Common myeloid progenitor, CD34-positive (primary cell): ENCODE measurements around the gene IGF1R.

Source experiments
- CTCF ChIA-PET: fragments of 350-600 bp; sonication (Branson Sonifier 250); formaldehyde crosslinking; loops from one replicate; lab custom pipeline; 2021; ENCODE audit warnings: antibody characterized with exemption; lab: Charles Lee
- POLR2A ChIA-PET: fragments of 350-600 bp; sonication (Branson Sonifier 250); formaldehyde crosslinking; loops from one replicate; lab custom pipeline; 2021; ENCODE audit warnings: antibody characterized with exemption; lab: Charles Lee
- DNase-seq, 3 donors: peaks; one replicate each; pipeline versions ENCODE4 v3.0.0 to v3.0.0-alpha.2; 2013
- H3K27ac ChIP-seq, 2 experiments: 1 replicate in 1 of 2; 2 replicates in 1 of 2; pipeline ENCODE4 v1.7.0; 2013; ENCODE audit warnings: inconsistent platforms in 2 of 2, low read length in 2 of 2, mild to moderate bottlenecking in 2 of 2, low read depth in 1 of 2, moderate library complexity in 1 of 2; ENCODE audit not compliant: severe bottlenecking in 2 of 2, insufficient read depth in 1 of 2, poor library complexity in 1 of 2
- H3K27me3 ChIP-seq, 5 experiments: replicated peaks in 2 of 5; 1 replicate in 3 of 5; 2 replicates in 2 of 5; pipeline versions ENCODE4 v1.6.1 to v1.7.0; 2013; ENCODE audit warnings: low read length in 4 of 5, mild to moderate bottlenecking in 2 of 5, moderate library complexity in 2 of 5, inconsistent platforms in 1 of 5; ENCODE audit not compliant: insufficient read depth in 5 of 5, control insufficient read depth in 4 of 5
- H3K36me3 ChIP-seq, 4 experiments: 1 replicate in 2 of 4; 2 replicates in 2 of 4; pipeline versions ENCODE4 v1.6.1 to v1.7.0; 2013; ENCODE audit warnings: low read length in 3 of 4, control low read depth in 1 of 4, mild to moderate bottlenecking in 1 of 4; ENCODE audit not compliant: control insufficient read depth in 4 of 4, insufficient read depth in 4 of 4
- H3K4me1 ChIP-seq, 4 experiments: 1 replicate in 3 of 4; 2 replicates in 1 of 4; pipeline versions ENCODE4 v1.6.1 to v1.7.1; 2013; ENCODE audit warnings: low read length in 3 of 4, mild to moderate bottlenecking in 3 of 4, control low read depth in 1 of 4, inconsistent platforms in 1 of 4, moderate library complexity in 1 of 4; ENCODE audit not compliant: control insufficient read depth in 4 of 4, insufficient read depth in 4 of 4; ENCODE audit errors: control extremely low read depth in 1 of 4
- H3K4me3 ChIP-seq, 7 experiments: 1 replicate in 4 of 7; 2 replicates in 3 of 7; pipeline versions ENCODE4 v1.5.1 to v1.7.0; 2013; ENCODE audit warnings: mild to moderate bottlenecking in 7 of 7, low read length in 6 of 7, moderate library complexity in 6 of 7, inconsistent platforms in 2 of 7, low read depth in 2 of 7, control low read depth in 1 of 7; ENCODE audit not compliant: insufficient read depth in 4 of 7, control insufficient read depth in 1 of 7; ENCODE audit errors: extremely low read depth in 1 of 7
- H3K9me3 ChIP-seq, 5 experiments: 1 replicate in 4 of 5; 2 replicates in 1 of 5; pipeline versions ENCODE4 v1.6.1 to v1.7.1; 2013; ENCODE audit warnings: low read length in 4 of 5, mild to moderate bottlenecking in 2 of 5, inconsistent platforms in 1 of 5, low read depth in 1 of 5, moderate library complexity in 1 of 5; ENCODE audit not compliant: control insufficient read depth in 4 of 5, insufficient read depth in 2 of 5; ENCODE audit errors: control extremely low read depth in 1 of 5
- WGBS: methylation state at CpG from one replicate; pipeline ENCODE4 v1.1.5; 2013; ENCODE audit not compliant: insufficient coverage; 5-methylcytosine and 5-hydroxymethylcytosine counted together

The IGF1R gene

GRCh38 chr15:98927022-98927421, 278.7 kb downstream of the IGF1R start:
- Histone ChIP-seq H3K27ac (no peak overlapping the region), H3K27me3 (no peaks in the 10 kb centered on the region), H3K4me1 (no peaks in the 10 kb centered on the region), H3K9me3 (no peaks in the 10 kb centered on the region), H3K36me3 (peaks cover 13 to 77% (median 46%) of the 10 kb centered on the region in 4 experiments), H3K4me3 (no peak overlapping the region)
- CTCF ChIA-PET, result interaction anchor here (1.7 kb wide), 1 partner anchor 10 kb away, joined by 3 read pairs; no protein-coding TSS in a partner anchor
- POLR2A ChIA-PET, result no interaction called here
- 97% methylated on average over 3 of the region's 3 CpGs for WGBS
- DNase-seq, result no peak

- Histone ChIP-seq H3K27ac (no peak overlapping the region), H3K27me3 (no peaks in the 10 kb centered on the region), H3K9me3 (no peaks in the 10 kb centered on the region), H3K4me3 (no peak overlapping the region), H3K4me1 (no peaks in the 10 kb centered on the region), H3K36me3 (peaks cover 15 to 74% (median 38%) of the 10 kb centered on the region in 4 experiments)
- DNase-seq, result no peak
- POLR2A ChIA-PET, result no interaction called here
- CTCF ChIA-PET, result interaction anchor here (1.7 kb wide), 1 partner anchor 9 kb away, joined by 3 read pairs; no protein-coding TSS in a partner anchor
- WGBS, result 100% methylated on average over 2 of the region's 2 CpGs
These were observed 279.7 kb downstream of the IGF1R start for GRCh38 chr15:98927996-98928395.

DNA sequence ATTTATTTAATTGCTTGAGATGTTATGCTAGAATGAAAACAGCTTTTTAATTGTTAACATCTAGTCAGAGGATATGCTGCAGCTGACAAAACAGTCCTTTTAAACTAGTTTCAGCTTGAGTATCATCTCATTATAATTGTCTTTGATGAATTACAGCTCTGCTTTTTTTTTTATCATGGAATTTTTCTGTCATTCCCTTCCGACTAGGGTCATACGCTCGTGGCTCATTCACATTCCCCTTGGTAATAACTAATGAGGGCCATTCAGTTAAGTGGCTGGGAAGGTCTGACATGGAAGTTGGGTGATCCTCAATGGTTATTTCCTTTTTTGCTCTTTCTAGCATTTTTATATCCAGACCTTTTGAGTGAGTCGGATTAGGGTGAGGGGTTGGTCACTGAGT, 282.2 kb downstream of the IGF1R start:
- DNase-seq, result no peak
- no peak overlapping the region for H3K27ac ChIP-seq
- WGBS, result no CpG with 5 or more reads among the region's 4 CpGs
- no peaks in the 10 kb centered on the region for H3K27me3 ChIP-seq
- CTCF ChIA-PET, result no interaction called here
- no peak overlapping the region for H3K4me3 ChIP-seq
- POLR2A ChIA-PET, result no interaction called here
- no peaks in the 10 kb centered on the region for H3K4me1 ChIP-seq
- no peaks in the 10 kb centered on the region for H3K9me3 ChIP-seq
- H3K36me3 ChIP-seq, result peaks cover 16 to 65% (median 39%) of the 10 kb centered on the region in 4 experiments

DNA sequence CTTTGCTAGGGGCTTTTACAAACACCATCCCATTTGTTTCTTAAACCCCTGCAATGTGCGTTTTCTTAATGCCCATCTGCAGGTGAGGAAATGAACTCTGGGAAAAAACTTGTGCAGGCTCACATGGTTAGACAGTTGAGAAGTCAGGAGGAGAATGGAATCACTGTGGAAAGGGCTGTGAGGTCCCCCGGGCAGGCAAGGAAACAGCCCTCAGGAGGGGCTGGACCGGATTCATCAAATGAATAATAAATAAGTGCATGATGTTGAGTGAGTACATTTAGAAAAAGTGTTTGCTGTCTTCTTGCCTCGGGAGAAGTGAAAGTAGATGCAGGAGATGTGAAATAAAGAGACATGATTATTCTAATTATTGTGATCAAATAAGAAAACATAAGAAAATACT, 282.7 kb downstream of the IGF1R start:
- Histone ChIP-seq H3K36me3 (peaks cover 16 to 65% (median 41%) of the 10 kb centered on the region in 4 experiments), H3K27me3 (no peaks in the 10 kb centered on the region), H3K27ac (no peak overlapping the region), H3K4me1 (no peaks in the 10 kb centered on the region), H3K4me3 (no peak overlapping the region), H3K9me3 (no peaks in the 10 kb centered on the region)
- ChIA-PET POLR2A (no interaction called here), CTCF (no interaction called here)
- 100% methylated on average over 3 of the region's 4 CpGs for WGBS
- DNase-seq, result no peak

- POLR2A ChIA-PET, result interaction anchor here (0.6 kb wide), 1 partner anchor 85 kb away, joined by 4 read pairs; no protein-coding TSS in a partner anchor
- Histone ChIP-seq H3K36me3 (peaks cover 16 to 61% (median 37%) of the 10 kb centered on the region in 4 experiments), H3K4me3 (no peak overlapping the region), H3K9me3 (no peaks in the 10 kb centered on the region), H3K27me3 (no peaks in the 10 kb centered on the region), H3K27ac (no peak overlapping the region), H3K4me1 (no peaks in the 10 kb centered on the region)
- CTCF ChIA-PET, result no interaction called here
- no peak for DNase-seq
- WGBS, result 96% methylated on average over 6 of the region's 9 CpGs
These were observed 285.1 kb downstream of the IGF1R start for GRCh38 chr15:98933406-98933805.

DNA sequence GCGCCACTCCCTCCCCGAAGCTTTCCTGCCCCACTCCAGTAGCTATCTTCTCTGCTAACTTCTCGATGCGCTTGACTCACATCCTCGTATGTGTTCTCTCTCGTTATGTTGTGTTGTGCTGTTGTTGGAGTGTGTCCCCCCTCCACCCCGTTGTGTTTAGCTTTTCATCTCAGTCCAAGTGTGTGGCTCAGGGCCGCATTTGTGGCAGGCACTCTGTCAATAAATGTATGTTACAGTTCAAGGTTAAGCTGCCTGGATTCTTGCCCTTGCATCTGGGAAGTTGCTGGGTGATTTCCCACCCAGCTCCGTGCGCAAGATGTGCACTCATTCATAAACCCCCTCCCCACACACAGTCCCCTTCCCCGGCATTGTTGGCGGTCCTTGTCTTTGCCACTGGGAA, 287.4 kb downstream of the IGF1R start:
- no peaks in the 10 kb centered on the region for H3K9me3 ChIP-seq
- ChIA-PET CTCF (interaction anchor here (0.9 kb wide), 1 partner anchor 31 kb away, joined by 3 read pairs; no protein-coding TSS in a partner anchor), POLR2A (no interaction called here)
- H3K36me3 ChIP-seq, result peaks cover 14 to 67% (median 35%) of the 10 kb centered on the region in 4 experiments
- no peak for DNase-seq
- 87% methylated on average over 9 of the region's 12 CpGs for WGBS
- H3K27me3 ChIP-seq, result no peaks in the 10 kb centered on the region
- no peaks in the 10 kb centered on the region for H3K4me1 ChIP-seq
- no peak overlapping the region for H3K27ac ChIP-seq
- no peak overlapping the region for H3K4me3 ChIP-seq

GRCh38 chr15:98937413-98938104, 289.2 kb downstream of the IGF1R start:
- H3K4me1 ChIP-seq, result no peaks in the 10 kb centered on the region
- H3K4me3 ChIP-seq, result no peak overlapping the region
- no peak for DNase-seq
- H3K27ac ChIP-seq, result no peak overlapping the region
- no peaks in the 10 kb centered on the region for H3K9me3 ChIP-seq
- ChIA-PET POLR2A (no interaction called here), CTCF (interaction anchor here (1.4 kb wide), 1 partner anchor 11 kb away, joined by 3 read pairs; no protein-coding TSS in a partner anchor)
- 100% methylated on average over 6 of the region's 7 CpGs for WGBS
- peaks cover 10 to 69% (median 36%) of the 10 kb centered on the region in 4 experiments for H3K36me3 ChIP-seq
- no peaks in the 10 kb centered on the region for H3K27me3 ChIP-seq
